ENCODE measurements around the gene FAF2. TPM values are rescaled to one million over a fixed set of nuclear protein-coding genes. Genes with fewer than 3 reads are reported as not detected.

Gene FAF2
- total and polyA plus RNA-seq, 4 donors: 12.7 to 28.3 (median 16.5) TPM

- TF ChIP-seq RXRA (IDR thresholded peaks at IDR 0.05) (no peak), MAX (IDR thresholded peaks at IDR 0.05) (no peak), RAD21 (IDR thresholded peaks at IDR 0.05) (no peak), JUND (IDR thresholded peaks at IDR 0.05) (no peak), EGR1 (IDR thresholded peaks at IDR 0.05; ENCODE audit: low read depth in 2 of 2) (no peak), FOXA2 (IDR thresholded peaks at IDR 0.05) (no peak), GABPA (IDR thresholded peaks at IDR 0.05 in 1 of 2, conservative IDR thresholded peaks at IDR 0.05 in 1 of 2) (no peak), ZBTB33 (IDR thresholded peaks at IDR 0.05) (no peak)
- H3K27ac ChIP-seq (ENCODE audit: low read depth in 1 of 2, low read length in 2 of 2): peak overlapping the region; percentile 97 to 99
Measured at GRCh38 chr5:176538230-176538988, 90.2 kb downstream of the FAF2 start.

GRCh38 chr5:176538989-176539384 is 90.8 kb downstream of the FAF2 start:
- Histone ChIP-seq H3K27ac (ENCODE audit: low read depth in 1 of 2, low read length in 2 of 2) (no peak overlapping the region), H3K9ac (ENCODE audit: low read depth in 1 of 2, low read length in 2 of 2) (no peak overlapping the region), H3K4me1 (ENCODE audit: control insufficient read depth in 4 of 4, insufficient read depth in 4 of 4, low read length in 3 of 4) (peaks cover 19 to 46% (median 35%) of the 10 kb centered on the region in 4 donors)

More at GRCh38 chr5:176538230-176538988, 90.2 kb downstream of the FAF2 start:
- Histone ChIP-seq H3K4me3 (ENCODE audit: low read depth in 1 of 3, low read length in 3 of 3) (peak overlapping the region in 2 of 3 donors; percentile 23 to 41), H3K9me3 (ENCODE audit: control insufficient read depth in 4 of 4, low read length in 3 of 4) (no peaks in the 10 kb centered on the region), H3K4me1 (ENCODE audit: control insufficient read depth in 4 of 4, insufficient read depth in 4 of 4, low read length in 3 of 4) (peaks cover 19 to 46% (median 37%) of the 10 kb centered on the region in 4 donors), H3K9ac (ENCODE audit: low read depth in 1 of 2, low read length in 2 of 2) (peak overlapping the region; percentile 42 to 61), H3K36me3 (ENCODE audit: control insufficient read depth in 4 of 4, insufficient read depth in 3 of 4, low read depth in 1 of 4, low read length in 3 of 4) (no peaks in the 10 kb centered on the region), H3K27me3 (ENCODE audit: control insufficient read depth in 4 of 4, insufficient read depth in 4 of 4, low read length in 3 of 4) (no peaks in the 10 kb centered on the region)
- WGBS: 29% methylated on average over 13 of the region's 13 CpGs
- DNase-seq (ENCODE audit: low spot score): no peak

More at GRCh38 chr5:176538989-176539384, 90.8 kb downstream of the FAF2 start:
- DNase-seq (ENCODE audit: low spot score): no peak
- WGBS: 72% methylated on average over 5 of the region's 5 CpGs
- Histone ChIP-seq H3K36me3 (ENCODE audit: control insufficient read depth in 4 of 4, insufficient read depth in 3 of 4, low read depth in 1 of 4, low read length in 3 of 4) (no peaks in the 10 kb centered on the region), H3K9me3 (ENCODE audit: control insufficient read depth in 4 of 4, low read length in 3 of 4) (no peaks in the 10 kb centered on the region), H3K27me3 (ENCODE audit: control insufficient read depth in 4 of 4, insufficient read depth in 4 of 4, low read length in 3 of 4) (no peaks in the 10 kb centered on the region), H3K4me3 (ENCODE audit: low read depth in 1 of 3, low read length in 3 of 3) (no peak overlapping the region)
- no peak for TF ChIP-seq REST (IDR thresholded peaks at IDR 0.05)
- TF ChIP-seq FOXA1 (IDR thresholded peaks at IDR 0.05): no peak
- TF ChIP-seq CTCF (IDR thresholded peaks at IDR 0.05; ENCODE audit: low read depth, low read length, missing input control): no peak
- no peak for TF ChIP-seq RAD21 (IDR thresholded peaks at IDR 0.05)
- no peak for TF ChIP-seq YY1 (IDR thresholded peaks at IDR 0.05)
- TF ChIP-seq NR2F2 (IDR thresholded peaks at IDR 0.05): no peak
- no peak for TF ChIP-seq ATF3 (IDR thresholded peaks at IDR 0.05)
- TF ChIP-seq JUND (IDR thresholded peaks at IDR 0.05): no peak
- TF ChIP-seq HNF4A (conservative IDR thresholded peaks at IDR 0.05): no peak
- TF ChIP-seq ZBTB33 (IDR thresholded peaks at IDR 0.05): no peak
- TF ChIP-seq GABPA (IDR thresholded peaks at IDR 0.05 in 1 of 2, conservative IDR thresholded peaks at IDR 0.05 in 1 of 2): no peak
- TF ChIP-seq FOXA2 (IDR thresholded peaks at IDR 0.05): no peak
- TF ChIP-seq SP1 (IDR thresholded peaks at IDR 0.05): no peak

Measured in liver (tissue), 9 donors.